GM23338 (cell line): ENCODE data around the gene GDAP2. TPM values are rescaled to one million over a fixed set of nuclear protein-coding genes. Genes with fewer than 3 reads are reported as not detected.

Source experiments
- ATAC-seq: fragments of 200-7000 bp; cut with Tn5 transposase; 3 replicates; pipeline ENCODE4 v1.9.1; 2020
- DNase-seq: peaks from one replicate; pipeline ENCODE4 v3.0.0-alpha.2; 2015; ENCODE audit warnings: low spot score
- H2AFZ ChIP-seq: fragments of 200-600 bp; sonication (generic); 2 replicates; pipeline ENCODE4 v1.8.0; 2016; ENCODE audit warnings: antibody characterized with exemption, mild to moderate bottlenecking, moderate library complexity
- H3F3A ChIP-seq: fragments of 200-600 bp; sonication (generic); replicated peaks from 2 replicates; pipeline ENCODE4 v1.8.0; 2017; ENCODE audit warnings: antibody characterized with exemption, mixed run types, low read depth
- H3K27ac ChIP-seq: fragments of 200-600 bp; sonication (generic); 2 replicates; pipeline ENCODE4 v1.6.1; 2016; ENCODE audit warnings: low read depth
- H3K27me3 ChIP-seq: fragments of 200-600 bp; sonication (generic); 2 replicates; pipeline ENCODE4 v1.8.0; 2016; ENCODE audit warnings: mild to moderate bottlenecking, mixed run types, moderate library complexity; ENCODE audit not compliant: insufficient read depth
- H3K36me3 ChIP-seq: fragments of 200-600 bp; sonication (generic); 2 replicates; pipeline ENCODE4 v1.8.0; 2016; ENCODE audit warnings: mild to moderate bottlenecking; ENCODE audit not compliant: insufficient read depth
- H3K4me1 ChIP-seq: fragments of 200-600 bp; sonication (generic); 2 replicates; pipeline ENCODE4 v1.8.0; 2016; ENCODE audit warnings: mild to moderate bottlenecking, moderate library complexity; ENCODE audit not compliant: insufficient read depth
- H3K4me2 ChIP-seq: fragments of 200-600 bp; sonication (generic); 2 replicates; pipeline ENCODE4 v1.7.1; 2017; ENCODE audit warnings: mixed run types
- H3K4me3 ChIP-seq: fragments of 200-600 bp; sonication (generic); 2 replicates; pipeline ENCODE4 v1.6.1; 2016; ENCODE audit warnings: mixed run types
- H3K79me2 ChIP-seq: fragments of 200-600 bp; sonication (generic); replicated peaks from 2 replicates; pipeline ENCODE4 v1.8.0; 2017; ENCODE audit warnings: mild to moderate bottlenecking; ENCODE audit not compliant: insufficient read depth
- H3K9me2 ChIP-seq: fragments of 200-600 bp; sonication (generic); 2 replicates; pipeline ENCODE4 v1.8.0; 2017; ENCODE audit not compliant: insufficient read depth
- H4K20me1 ChIP-seq: fragments of 200-600 bp; sonication (generic); replicated peaks from 2 replicates; pipeline ENCODE4 v1.8.0; 2017; ENCODE audit warnings: mild to moderate bottlenecking; ENCODE audit not compliant: insufficient read depth
- H3K27ac Mint-ChIP-seq: 2 replicates; pipeline ENCODE4 v1.8.0; 2020; ENCODE audit warnings: inconsistent platforms, mild to moderate bottlenecking, moderate library complexity, mixed read lengths
- H3K27me3 Mint-ChIP-seq: 3 replicates; pipeline ENCODE4 v1.8.0; 2022; ENCODE audit warnings: low read depth, mild to moderate bottlenecking, moderate library complexity, mixed read lengths, inconsistent platforms; ENCODE audit not compliant: insufficient read depth, poor library complexity
- H3K36me3 Mint-ChIP-seq: 3 replicates; pipeline ENCODE4 v1.8.0; 2021; ENCODE audit warnings: low read depth, mild to moderate bottlenecking, inconsistent platforms, moderate library complexity, mixed read lengths
- H3K4me1 Mint-ChIP-seq: 3 replicates; pipeline ENCODE4 v1.8.0; 2020; ENCODE audit warnings: mild to moderate bottlenecking, inconsistent platforms, mixed read lengths
- H3K4me3 Mint-ChIP-seq: 3 replicates; pipeline ENCODE4 v1.8.0; 2021; ENCODE audit warnings: moderate library complexity, mild to moderate bottlenecking, inconsistent platforms, mixed read lengths
- H3K9me3 Mint-ChIP-seq: 3 replicates; pipeline ENCODE4 v1.8.0; 2020; ENCODE audit warnings: moderate library complexity, mild to moderate bottlenecking, inconsistent platforms, mixed read lengths
- EZH2 ChIP-seq: fragments of 200-600 bp; sonication (generic); IDR thresholded peaks from one replicate; pipeline ENCODE4 v1.8.0; 2017; ENCODE audit warnings: antibody characterized with exemption, mild to moderate bottlenecking, low read depth; ENCODE audit not compliant: unreplicated experiment
- EZH2phosphoT487 ChIP-seq: fragments of 200-600 bp; sonication (generic); IDR thresholded peaks from one replicate; pipeline ENCODE4 v1.8.1; 2018; ENCODE audit warnings: antibody characterized with exemption; ENCODE audit not compliant: unreplicated experiment
- POLR2AphosphoS5 ChIP-seq: IDR thresholded peaks from 2 replicates; pipeline ENCODE4 v1.6.1; 2016; ENCODE audit warnings: antibody characterized with exemption, low read depth
- polyA plus RNA-seq: library from polyadenylated mRNA; unstranded; fragments of >200 nt; fragmentation: Nextera tagmentation; extraction: Ambion mirVana; gene quantifications from 2 replicates; pipeline ENCODE4 v1.2.1, GENCODE V29; 2016
- total RNA-seq: library from RNA; depleted of rRNA; stranded (reverse); fragments of >200 nt; shearing (Covaris generic); gene quantifications from 2 replicates; pipeline ENCODE4 v1.2.3, GENCODE V29; 2014
- TF ChIP-seq, protein P1 (sequence below), 2 experiments: fragments of 200-600 bp in 1 of 2; sonication (generic) in 1 of 2; conservative IDR thresholded peaks; 2 replicates each; pipeline versions ENCODE4 v1.5.1 to v1.6.1; 2016 to 2017; ENCODE audit warnings: antibody characterized with exemption in 2 of 2, low read depth in 2 of 2, mild to moderate bottlenecking in 2 of 2, moderate library complexity in 1 of 2
- TF ChIP-seq, protein P2 (sequence below): fragments of 250-450 bp; sonication (Bioruptor Pico); IDR thresholded peaks from 2 replicates; pipeline ENCODE4 v1.5.0; 2020; ENCODE audit warnings: mild to moderate bottlenecking, moderate library complexity
- TF ChIP-seq, protein P3 (sequence below): IDR thresholded peaks from 2 replicates; pipeline ENCODE4 v1.6.1; 2016; ENCODE audit warnings: antibody characterized with exemption

Gene GDAP2
- total and polyA plus RNA-seq, 2 experiments from 2014 or later: 10.7 to 24.5 TPM

DNA sequence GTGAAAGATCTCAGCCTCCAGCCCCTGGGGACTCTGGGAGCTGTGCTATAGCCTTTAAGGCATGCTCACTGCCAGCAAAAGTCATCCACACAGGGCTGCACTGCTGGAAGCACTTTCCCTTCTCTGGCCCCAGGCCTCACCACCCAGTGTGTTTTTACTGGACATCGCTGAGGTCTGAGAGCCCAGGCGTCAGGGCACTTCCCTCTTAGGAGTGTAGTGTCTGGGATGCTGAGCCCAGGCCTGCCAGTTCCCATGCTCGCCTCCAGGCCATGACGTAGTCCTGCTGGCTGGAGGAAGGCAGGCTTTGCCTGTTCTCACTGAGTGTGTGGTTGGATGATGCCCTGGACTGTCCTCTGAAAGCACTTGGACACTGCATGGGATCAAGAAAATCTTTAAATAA is 101.2 kb downstream of the GDAP2 start (continued):
- TF ChIP-seq, protein P1, sequence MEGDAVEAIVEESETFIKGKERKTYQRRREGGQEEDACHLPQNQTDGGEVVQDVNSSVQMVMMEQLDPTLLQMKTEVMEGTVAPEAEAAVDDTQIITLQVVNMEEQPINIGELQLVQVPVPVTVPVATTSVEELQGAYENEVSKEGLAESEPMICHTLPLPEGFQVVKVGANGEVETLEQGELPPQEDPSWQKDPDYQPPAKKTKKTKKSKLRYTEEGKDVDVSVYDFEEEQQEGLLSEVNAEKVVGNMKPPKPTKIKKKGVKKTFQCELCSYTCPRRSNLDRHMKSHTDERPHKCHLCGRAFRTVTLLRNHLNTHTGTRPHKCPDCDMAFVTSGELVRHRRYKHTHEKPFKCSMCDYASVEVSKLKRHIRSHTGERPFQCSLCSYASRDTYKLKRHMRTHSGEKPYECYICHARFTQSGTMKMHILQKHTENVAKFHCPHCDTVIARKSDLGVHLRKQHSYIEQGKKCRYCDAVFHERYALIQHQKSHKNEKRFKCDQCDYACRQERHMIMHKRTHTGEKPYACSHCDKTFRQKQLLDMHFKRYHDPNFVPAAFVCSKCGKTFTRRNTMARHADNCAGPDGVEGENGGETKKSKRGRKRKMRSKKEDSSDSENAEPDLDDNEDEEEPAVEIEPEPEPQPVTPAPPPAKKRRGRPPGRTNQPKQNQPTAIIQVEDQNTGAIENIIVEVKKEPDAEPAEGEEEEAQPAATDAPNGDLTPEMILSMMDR (conservative IDR thresholded peaks at IDR 0.05; ENCODE audit: low read depth in 2 of 2): no peak
- TF ChIP-seq POLR2AphosphoS5 (no peak), EZH2phosphoT487 (no peak), EZH2 (no peak)
- TF ChIP-seq, protein P2, sequence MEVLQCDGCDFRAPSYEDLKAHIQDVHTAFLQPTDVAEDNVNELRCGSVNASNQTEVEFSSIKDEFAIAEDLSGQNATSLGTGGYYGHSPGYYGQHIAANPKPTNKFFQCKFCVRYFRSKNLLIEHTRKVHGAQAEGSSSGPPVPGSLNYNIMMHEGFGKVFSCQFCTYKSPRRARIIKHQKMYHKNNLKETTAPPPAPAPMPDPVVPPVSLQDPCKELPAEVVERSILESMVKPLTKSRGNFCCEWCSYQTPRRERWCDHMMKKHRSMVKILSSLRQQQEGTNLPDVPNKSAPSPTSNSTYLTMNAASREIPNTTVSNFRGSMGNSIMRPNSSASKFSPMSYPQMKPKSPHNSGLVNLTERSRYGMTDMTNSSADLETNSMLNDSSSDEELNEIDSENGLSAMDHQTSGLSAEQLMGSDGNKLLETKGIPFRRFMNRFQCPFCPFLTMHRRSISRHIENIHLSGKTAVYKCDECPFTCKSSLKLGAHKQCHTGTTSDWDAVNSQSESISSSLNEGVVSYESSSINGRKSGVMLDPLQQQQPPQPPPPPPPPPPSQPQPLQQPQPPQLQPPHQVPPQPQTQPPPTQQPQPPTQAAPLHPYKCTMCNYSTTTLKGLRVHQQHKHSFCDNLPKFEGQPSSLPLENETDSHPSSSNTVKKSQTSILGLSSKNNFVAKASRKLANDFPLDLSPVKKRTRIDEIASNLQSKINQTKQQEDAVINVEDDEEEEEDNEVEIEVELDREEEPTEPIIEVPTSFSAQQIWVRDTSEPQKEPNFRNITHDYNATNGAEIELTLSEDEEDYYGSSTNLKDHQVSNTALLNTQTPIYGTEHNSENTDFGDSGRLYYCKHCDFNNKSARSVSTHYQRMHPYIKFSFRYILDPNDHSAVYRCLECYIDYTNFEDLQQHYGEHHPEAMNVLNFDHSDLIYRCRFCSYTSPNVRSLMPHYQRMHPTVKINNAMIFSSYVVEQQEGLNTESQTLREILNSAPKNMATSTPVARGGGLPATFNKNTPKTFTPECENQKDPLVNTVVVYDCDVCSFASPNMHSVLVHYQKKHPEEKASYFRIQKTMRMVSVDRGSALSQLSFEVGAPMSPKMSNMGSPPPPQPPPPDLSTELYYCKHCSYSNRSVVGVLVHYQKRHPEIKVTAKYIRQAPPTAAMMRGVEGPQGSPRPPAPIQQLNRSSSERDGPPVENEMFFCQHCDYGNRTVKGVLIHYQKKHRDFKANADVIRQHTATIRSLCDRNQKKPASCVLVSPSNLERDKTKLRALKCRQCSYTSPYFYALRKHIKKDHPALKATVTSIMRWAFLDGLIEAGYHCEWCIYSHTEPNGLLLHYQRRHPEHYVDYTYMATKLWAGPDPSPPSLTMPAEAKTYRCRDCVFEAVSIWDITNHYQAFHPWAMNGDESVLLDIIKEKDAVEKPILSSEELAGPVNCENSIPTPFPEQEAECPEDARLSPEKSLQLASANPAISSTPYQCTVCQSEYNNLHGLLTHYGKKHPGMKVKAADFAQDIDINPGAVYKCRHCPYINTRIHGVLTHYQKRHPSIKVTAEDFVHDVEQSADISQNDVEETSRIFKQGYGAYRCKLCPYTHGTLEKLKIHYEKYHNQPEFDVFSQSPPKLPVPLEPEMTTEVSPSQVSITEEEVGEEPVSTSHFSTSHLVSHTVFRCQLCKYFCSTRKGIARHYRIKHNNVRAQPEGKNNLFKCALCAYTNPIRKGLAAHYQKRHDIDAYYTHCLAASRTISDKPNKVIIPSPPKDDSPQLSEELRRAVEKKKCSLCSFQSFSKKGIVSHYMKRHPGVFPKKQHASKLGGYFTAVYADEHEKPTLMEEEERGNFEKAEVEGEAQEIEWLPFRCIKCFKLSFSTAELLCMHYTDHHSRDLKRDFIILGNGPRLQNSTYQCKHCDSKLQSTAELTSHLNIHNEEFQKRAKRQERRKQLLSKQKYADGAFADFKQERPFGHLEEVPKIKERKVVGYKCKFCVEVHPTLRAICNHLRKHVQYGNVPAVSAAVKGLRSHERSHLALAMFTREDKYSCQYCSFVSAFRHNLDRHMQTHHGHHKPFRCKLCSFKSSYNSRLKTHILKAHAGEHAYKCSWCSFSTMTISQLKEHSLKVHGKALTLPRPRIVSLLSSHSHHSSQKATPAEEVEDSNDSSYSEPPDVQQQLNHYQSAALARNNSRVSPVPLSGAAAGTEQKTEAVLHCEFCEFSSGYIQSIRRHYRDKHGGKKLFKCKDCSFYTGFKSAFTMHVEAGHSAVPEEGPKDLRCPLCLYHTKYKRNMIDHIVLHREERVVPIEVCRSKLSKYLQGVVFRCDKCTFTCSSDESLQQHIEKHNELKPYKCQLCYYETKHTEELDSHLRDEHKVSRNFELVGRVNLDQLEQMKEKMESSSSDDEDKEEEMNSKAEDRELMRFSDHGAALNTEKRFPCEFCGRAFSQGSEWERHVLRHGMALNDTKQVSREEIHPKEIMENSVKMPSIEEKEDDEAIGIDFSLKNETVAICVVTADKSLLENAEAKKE: no peak

DNA sequence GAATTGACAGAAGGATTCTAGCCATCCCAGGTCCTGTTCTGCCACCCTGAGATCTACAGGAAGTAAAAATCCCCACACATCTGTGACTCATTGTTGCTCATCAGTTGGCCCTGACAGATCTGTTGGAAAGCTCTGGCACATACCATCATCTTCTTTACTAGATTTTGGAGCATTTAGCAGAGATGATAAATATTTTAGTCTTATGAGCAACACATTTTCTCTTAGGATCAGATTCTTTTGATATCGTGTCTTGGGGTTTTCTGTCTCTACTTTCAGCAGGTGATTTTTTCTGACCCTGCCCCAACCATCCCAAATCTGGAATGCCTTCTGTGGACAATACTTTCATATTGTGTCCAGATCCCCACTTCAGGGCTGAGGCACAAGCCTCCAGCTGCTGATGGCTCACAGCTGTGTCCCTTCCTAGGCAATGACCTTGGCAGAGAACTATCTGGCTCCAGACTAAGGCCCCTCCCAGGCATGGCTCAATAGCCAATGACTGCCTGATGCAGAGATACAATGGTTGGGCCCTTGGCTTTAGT is 102.8 kb downstream of the GDAP2 start:
- H2AFZ ChIP-seq: no peak overlapping the region
- no peak overlapping the region for H3K27ac Mint-ChIP-seq
- ATAC-seq (no peak), DNase-seq (no peak)
- H3K36me3 ChIP-seq: no peaks in the 10 kb centered on the region
- H3K4me3 Mint-ChIP-seq: no peak overlapping the region
- H3K9me2 ChIP-seq: no peaks in the 10 kb centered on the region
- TF ChIP-seq, protein P3, sequence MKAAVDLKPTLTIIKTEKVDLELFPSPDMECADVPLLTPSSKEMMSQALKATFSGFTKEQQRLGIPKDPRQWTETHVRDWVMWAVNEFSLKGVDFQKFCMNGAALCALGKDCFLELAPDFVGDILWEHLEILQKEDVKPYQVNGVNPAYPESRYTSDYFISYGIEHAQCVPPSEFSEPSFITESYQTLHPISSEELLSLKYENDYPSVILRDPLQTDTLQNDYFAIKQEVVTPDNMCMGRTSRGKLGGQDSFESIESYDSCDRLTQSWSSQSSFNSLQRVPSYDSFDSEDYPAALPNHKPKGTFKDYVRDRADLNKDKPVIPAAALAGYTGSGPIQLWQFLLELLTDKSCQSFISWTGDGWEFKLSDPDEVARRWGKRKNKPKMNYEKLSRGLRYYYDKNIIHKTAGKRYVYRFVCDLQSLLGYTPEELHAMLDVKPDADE: no peak
- no peaks in the 10 kb centered on the region for H4K20me1 ChIP-seq
- H3K79me2 ChIP-seq: no peaks in the 10 kb centered on the region
- H3F3A ChIP-seq: no peaks in the 10 kb centered on the region
- no peak overlapping the region for H3K27ac ChIP-seq
- H3K36me3 Mint-ChIP-seq: peaks cover 6% of the 10 kb centered on the region; the same call in 1 of the 3 replicates
- peaks cover 13% of the 10 kb centered on the region; the same call in 2 of the 3 replicates for H3K9me3 Mint-ChIP-seq
- no peaks in the 10 kb centered on the region for H3K27me3 Mint-ChIP-seq
- no peaks in the 10 kb centered on the region for H3K4me1 ChIP-seq
- H3K4me1 Mint-ChIP-seq: no peaks in the 10 kb centered on the region
- no peak overlapping the region for H3K4me2 ChIP-seq
- H3K27me3 ChIP-seq: no peaks in the 10 kb centered on the region
- no peak overlapping the region for H3K4me3 ChIP-seq
